Psoas muscle (tissue), 8 donors: ENCODE data around the gene PROSER2. TPM values are rescaled to one million over a fixed set of nuclear protein-coding genes. Genes with fewer than 3 reads are reported as not detected.

Source experiments
- ATAC-seq, 4 donors: fragments of 200-7000 bp; cut with Tn5 transposase; one replicate each; pipeline ENCODE4 v1.9.1; 2020; ENCODE audit warnings: moderate library complexity in 3 of 4, mild to moderate bottlenecking in 2 of 4
- DNase-seq, 2 donors: peaks; one replicate each; pipeline ENCODE4 v3.0.0-alpha.2; 2020
- H3K27ac ChIP-seq: fragments of 200-600 bp; one replicate; pipeline ENCODE4 v1.8.0; 2022
- H3K27me3 ChIP-seq, 3 donors: fragments of 200-600 bp in 1 of 3; one replicate each; pipeline versions ENCODE4 v1.6.1 to v1.8.0; 2013 to 2022; ENCODE audit warnings: low read length in 2 of 3, mild to moderate bottlenecking in 2 of 3, moderate library complexity in 1 of 3; ENCODE audit not compliant: insufficient read depth in 3 of 3
- H3K36me3 ChIP-seq, 2 donors: fragments of 200-600 bp in 1 of 2; one replicate each; pipeline versions ENCODE4 v1.6.1 to v1.8.0; 2013 to 2022; ENCODE audit warnings: low read depth in 1 of 2, mild to moderate bottlenecking in 1 of 2, moderate library complexity in 1 of 2; ENCODE audit not compliant: insufficient read depth in 1 of 2
- H3K4me1 ChIP-seq: fragments of 200-600 bp; one replicate; pipeline ENCODE4 v1.8.0; 2022
- H3K4me3 ChIP-seq: fragments of 200-600 bp; one replicate; pipeline ENCODE4 v1.8.0; 2022; ENCODE audit warnings: mild to moderate bottlenecking
- H3K9me3 ChIP-seq: fragments of 200-600 bp; one replicate; pipeline ENCODE4 v1.8.0; 2022
- CTCF ChIP-seq: fragments of 200-600 bp; IDR thresholded peaks from one replicate; pipeline ENCODE4 v1.8.0; 2022; ENCODE audit warnings: antibody characterized with exemption
- WGBS, 3 donors: extraction: QIAGEN DNeasy Blood & Tissue Kit; methylation state at CpG; one replicate each; pipeline versions ENCODE4 v1.1.6 to v1.1.7; 2013; 5-methylcytosine and 5-hydroxymethylcytosine counted together
- intact Hi-C, 2 donors: fragments of 100-400 bp; cut with DNase I; formaldehyde crosslinking; loops; one replicate each; pipeline versions ENCODE4 v1.11.0 to v1.14.2; 2022
- polyA plus RNA-seq, 3 donors: library from polyadenylated mRNA; stranded (reverse); fragments of 200-250 nt; gene quantifications; one replicate each; pipeline ENCODE4 v1.2.3, GENCODE V29; 2013
- total RNA-seq, 4 donors: library from RNA; stranded (reverse); fragmentation: NEBNext Ultra II Directional in 2 of 4; extraction: Animal tissue kit (Norgen Biotek cat#: 25700) in 2 of 4; gene quantifications; one replicate each; pipeline versions ENCODE4 v1.2.1 to v1.2.4, GENCODE V29; 2021 to 2023
- donor health status: healthy with polysubstance abuse.
- donor health status: DM: no; HTN: no; CAD: no; lungs with moderate emphysema.
- donor health status: Bipolar disorder and iron deficiency.
- donor health status: healthy.
- donor health status: DM: yes; HTN: yes; CAD: no.
- donor health status: DM: no; HTN: no; CAD: no.
- donor health status: DM: no; HTN: no; CAD: no.
- donor health status: DM: yes; HTN: yes; CAD: no.

PROSER2 gene
- total and polyA plus RNA-seq, 7 donors: 0.63 to 2.8 (median 1.2) TPM

GRCh38 chr10:11831520-11831951 is 8.4 kb downstream of the PROSER2 start:
- 59 to 69% (median 60%) methylated on average over 7 of the region's 7 CpGs for WGBS, 3 donors
- no peak for DNase-seq

GRCh38 chr10:11832042-11832441 is 8.9 kb downstream of the PROSER2 start:
- H3K4me3 ChIP-seq: no peak overlapping the region
- DNase-seq (no peak), ATAC-seq (no peak)
- intact Hi-C loops: no loop called here
- no peak for TF ChIP-seq CTCF
- no peaks in the 10 kb centered on the region for H3K4me1 ChIP-seq
- no peak overlapping the region for H3K27ac ChIP-seq
- WGBS, 3 donors: 71 to 86% (median 76%) methylated on average over 5 of the region's 5 CpGs
- no peaks in the 10 kb centered on the region for H3K36me3 ChIP-seq
- H3K9me3 ChIP-seq: no peaks in the 10 kb centered on the region
- no peaks in the 10 kb centered on the region for H3K27me3 ChIP-seq

More at GRCh38 chr10:11831520-11831951, 8.4 kb downstream of the PROSER2 start:
- Histone ChIP-seq H3K36me3 (no peaks in the 10 kb centered on the region), H3K27ac (no peak overlapping the region), H3K4me1 (no peaks in the 10 kb centered on the region), H3K4me3 (no peak overlapping the region), H3K27me3 (no peaks in the 10 kb centered on the region), H3K9me3 (no peaks in the 10 kb centered on the region)
- TF ChIP-seq CTCF: no peak
- intact Hi-C loops: no loop called here
- ATAC-seq: no peak

GRCh38 chr10:11835061-11835460 is 11.9 kb downstream of the PROSER2 start:
- no peaks in the 10 kb centered on the region for H3K36me3 ChIP-seq
- 88 to 90% (median 89%) methylated on average over 6 of the region's 6 CpGs for WGBS, 3 donors
- no peaks in the 10 kb centered on the region for H3K9me3 ChIP-seq
- no peak overlapping the region for H3K4me3 ChIP-seq
- no peaks in the 10 kb centered on the region for H3K27me3 ChIP-seq
- TF ChIP-seq CTCF: no peak
- H3K27ac ChIP-seq: no peak overlapping the region
- peaks cover 4% of the 10 kb centered on the region for H3K4me1 ChIP-seq
- intact Hi-C loops: no loop called here
- ATAC-seq: no peak
- no peak for DNase-seq

- WGBS, 3 donors: 90 to 91% (median 90%) methylated on average over 8 of the region's 8 CpGs
- TF ChIP-seq CTCF: no peak
Measured at GRCh38 chr10:11835704-11836103, 12.5 kb downstream of the PROSER2 start.

More at GRCh38 chr10:11835704-11836103, 12.5 kb downstream of the PROSER2 start:
- Histone ChIP-seq H3K27me3 (no peaks in the 10 kb centered on the region), H3K9me3 (no peaks in the 10 kb centered on the region), H3K4me3 (no peak overlapping the region), H3K4me1 (peaks cover 4% of the 10 kb centered on the region), H3K27ac (no peak overlapping the region), H3K36me3 (no peaks in the 10 kb centered on the region)
- ATAC-seq: no peak
- intact Hi-C loops: no loop called here
- no peak for DNase-seq
